GM12892 (cell line): Measurements from ENCODE around the gene SLC22A1.
"Not testable (repeated sequence)": the region's sequence is repeated elsewhere in the genome, so short reads cannot be mapped to it uniquely, and the experiment has no call there.

Experiments used
- POLR2AphosphoS5 ChIP-seq: IDR thresholded peaks from 2 replicates; pipeline ENCODE4 v1.6.1; 2011; ENCODE audit warnings: low read depth, low read length, control low read depth
- TAF1 ChIP-seq: IDR thresholded peaks from 2 replicates; pipeline ENCODE4 v1.6.1; 2011; ENCODE audit warnings: low read depth, mild to moderate bottlenecking, control low read depth, low read length, borderline replicate concordance

GRCh38 chr6:160140493-160140892 is 18.9 kb downstream of the SLC22A1 start:
- TF ChIP-seq TAF1, POLR2AphosphoS5: not testable (repeated sequence)
